GM12878 (cell line): ENCODE data around the gene ZNF428. TPM values are rescaled to one million over a fixed set of nuclear protein-coding genes. Genes with fewer than 3 reads are reported as not detected.

Experiments
- BHLHE40 ChIP-seq, 2 experiments: fragments of 450-650 bp in 1 of 2; IDR thresholded peaks; 2 replicates each; pipeline ENCODE4 v1.6.1; 2011 to 2017; ENCODE audit warnings: low read depth in 2 of 2, borderline replicate concordance in 1 of 2, improper control_type of control experiment in 1 of 2, low read length in 1 of 2, mild to moderate bottlenecking in 1 of 2
- BMI1 ChIP-seq: fragments of 450-650 bp; IDR thresholded peaks from 2 replicates; pipeline ENCODE4 v1.6.1; 2016; ENCODE audit warnings: mild to moderate bottlenecking, moderate library complexity, borderline replicate concordance
- CBFB ChIP-seq: IDR thresholded peaks from 2 replicates; pipeline ENCODE4 v1.6.1; 2016; ENCODE audit warnings: antibody characterized with exemption, low read depth
- CREM ChIP-seq: IDR thresholded peaks from 2 replicates; pipeline ENCODE4 v1.6.1; 2014; ENCODE audit warnings: antibody characterized with exemption, low read depth
- ETV6 ChIP-seq, 2 experiments: fragments of 450-650 bp in 1 of 2; IDR thresholded peaks in 1 of 2; conservative IDR thresholded peaks in 1 of 2; 2 replicates each; pipeline ENCODE4 v1.6.1; 2014; ENCODE audit warnings: antibody characterized with exemption in 1 of 2, borderline replicate concordance in 1 of 2, low read depth in 1 of 2, mild to moderate bottlenecking in 1 of 2, moderate library complexity in 1 of 2
- HCFC1 ChIP-seq: fragments of 150-350 bp; IDR thresholded peaks from 2 replicates; pipeline ENCODE4 v1.6.1; 2014; ENCODE audit warnings: low read length
- IKZF1 ChIP-seq: fragments of 450-650 bp; conservative IDR thresholded peaks from 2 replicates; pipeline ENCODE4 v1.6.1; 2017; ENCODE audit warnings: antibody characterized with exemption, mild to moderate bottlenecking
- KLF5 ChIP-seq: fragments of 450-650 bp; IDR thresholded peaks from 2 replicates; pipeline ENCODE4 v1.6.1; 2014; ENCODE audit warnings: mild to moderate bottlenecking; ENCODE audit not compliant: partially characterized antibody
- MEF2B ChIP-seq: fragments of 450-650 bp; IDR thresholded peaks from 2 replicates; pipeline ENCODE4 v1.6.1; 2018; ENCODE audit warnings: mild to moderate bottlenecking, moderate library complexity; ENCODE audit not compliant: partially characterized antibody, poor library complexity, severe bottlenecking
- MYB ChIP-seq: fragments of 150-350 bp; IDR thresholded peaks from 2 replicates; pipeline ENCODE4 v1.6.1; 2014; ENCODE audit warnings: mild to moderate bottlenecking, low read depth, low read length, borderline replicate concordance
- POLR2AphosphoS5 ChIP-seq: IDR thresholded peaks from 2 replicates; pipeline ENCODE4 v1.6.1; 2011; ENCODE audit warnings: mild to moderate bottlenecking, low read length, inconsistent platforms
- RELA ChIP-seq: fragments of 450-650 bp; IDR thresholded peaks from 2 replicates; pipeline ENCODE4 v1.8.0; 2014; ENCODE audit warnings: borderline replicate concordance; ENCODE audit not compliant: partially characterized antibody
- SIN3A ChIP-seq: IDR thresholded peaks from 2 replicates; pipeline ENCODE4 v1.6.1; 2012; ENCODE audit warnings: low read depth, low read length, improper control_type of control experiment
- SP1 ChIP-seq: IDR thresholded peaks from one replicate; pipeline ENCODE4 v1.6.1; 2011; ENCODE audit warnings: low read depth, low read length
- TBL1XR1 ChIP-seq: IDR thresholded peaks from 2 replicates; pipeline ENCODE4 v1.6.1; 2012; ENCODE audit warnings: low read depth, low read length, improper control_type of control experiment
- ZNF384 ChIP-seq: IDR thresholded peaks from 2 replicates; pipeline ENCODE4 v1.6.1; 2012; ENCODE audit warnings: low read depth, mild to moderate bottlenecking, low read length, improper control_type of control experiment, borderline replicate concordance
- ZNF622 ChIP-seq: fragments of 450-650 bp; IDR thresholded peaks from 2 replicates; pipeline ENCODE4 v1.6.1; 2017; ENCODE audit warnings: mild to moderate bottlenecking, inconsistent platforms
- polyA plus RNA-seq, 11 experiments: library from polyadenylated mRNA; depleted of rRNA in 4 of 11; unstranded in 6 of 11; stranded (reverse) in 5 of 11; fragments of >200 nt; fragmentation: Nextera tagmentation in 4 of 11; fragmentation: Illumina TruSeq in 1 of 11; extraction: Ambion mirVana in 4 of 11; extraction: Trizol in 1 of 11; gene quantifications; 1 replicate in 1 of 11; 2 replicates in 10 of 11; pipeline versions ENCODE4 v1.2.1 to v1.2.3, GENCODE V29; 2011 to 2016; ENCODE audit warnings: inconsistent platforms in 2 of 11, missing spikeins in 2 of 11, low read depth in 1 of 11
- total RNA-seq, 4 experiments: library from RNA; depleted of rRNA in 3 of 4; stranded (reverse); fragments of >200 nt in 3 of 4; fragmentation: Illumina TruSeq in 1 of 4; extraction: Trizol in 1 of 4; gene quantifications; 2 replicates each; pipeline versions ENCODE4 v1.2.1 to v1.2.3, GENCODE V29; 2013 to 2021
- TF ChIP-seq, protein P1 (sequence below): fragments of 450-650 bp; IDR thresholded peaks from 2 replicates; pipeline ENCODE4 v1.6.1; 2016; ENCODE audit warnings: mild to moderate bottlenecking, moderate library complexity, borderline replicate concordance
- TF ChIP-seq, protein P2 (sequence below), 3 experiments: IDR thresholded peaks in 2 of 3; conservative IDR thresholded peaks in 1 of 3; 2 replicates each; pipeline ENCODE4 v1.5.1; 2011; ENCODE audit warnings: low read depth in 3 of 3, low read length in 3 of 3, mild to moderate bottlenecking in 3 of 3, control low read depth in 2 of 3, moderate library complexity in 2 of 3, inconsistent platforms in 1 of 3, mixed read lengths in 1 of 3; ENCODE audit not compliant: control insufficient read depth in 2 of 3, insufficient read depth in 1 of 3; ENCODE audit errors: extremely low read depth in 1 of 3
- TF ChIP-seq, protein P3 (sequence below): fragments of 450-650 bp; IDR thresholded peaks from 2 replicates; pipeline ENCODE4 v1.6.1; 2018; ENCODE audit warnings: mild to moderate bottlenecking, low read depth, moderate library complexity; ENCODE audit not compliant: partially characterized antibody

Gene ZNF428
- total and polyA plus RNA-seq, 10 of the 15 experiments (the other 5 are each of a cell fraction or from before 2014, with no cell fraction given) = 0.27 to 57.8 (median 20.4) TPM

DNA sequence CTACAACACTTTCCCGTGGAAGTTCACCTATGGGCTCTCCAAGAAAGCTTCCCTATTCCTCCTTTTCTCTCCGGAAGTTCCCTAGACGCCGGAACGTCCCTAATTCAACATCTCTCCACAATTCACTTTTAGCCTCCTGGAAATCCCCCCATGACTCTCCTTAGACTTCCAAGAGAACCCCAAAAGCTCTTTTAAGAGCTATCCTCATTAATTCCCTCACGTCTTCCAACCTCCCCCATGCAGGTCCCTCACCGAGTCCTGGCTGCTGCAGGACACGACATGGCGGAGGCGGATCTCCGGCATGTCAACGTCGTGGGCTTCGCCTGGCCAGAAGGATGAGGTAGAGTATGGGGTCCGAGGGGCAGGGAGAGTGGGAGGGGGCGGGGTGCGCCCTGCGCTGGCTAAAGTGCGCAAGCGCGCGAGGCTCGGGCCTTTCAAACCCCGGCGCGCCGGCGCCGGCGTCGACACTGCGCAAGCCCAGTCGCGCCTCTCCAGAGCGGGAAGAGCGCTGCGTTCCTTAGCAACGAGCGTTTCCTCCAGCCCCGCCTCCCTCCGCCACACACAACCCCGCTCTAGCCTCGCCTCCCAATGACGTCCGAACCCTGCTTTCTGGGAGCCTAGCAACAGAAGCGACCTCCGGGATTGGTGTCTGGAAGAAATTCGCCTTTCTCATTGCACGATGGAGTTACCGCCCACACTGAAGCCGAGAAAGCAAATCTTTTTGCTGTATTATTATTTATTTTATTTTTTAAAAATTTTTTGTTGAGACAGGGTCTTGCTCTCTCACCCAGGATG is 44.1 kb downstream of the ZNF428 start, which contains the start of the genes PINLYP and XRCC1 (continued):
- TF ChIP-seq, protein P1, sequence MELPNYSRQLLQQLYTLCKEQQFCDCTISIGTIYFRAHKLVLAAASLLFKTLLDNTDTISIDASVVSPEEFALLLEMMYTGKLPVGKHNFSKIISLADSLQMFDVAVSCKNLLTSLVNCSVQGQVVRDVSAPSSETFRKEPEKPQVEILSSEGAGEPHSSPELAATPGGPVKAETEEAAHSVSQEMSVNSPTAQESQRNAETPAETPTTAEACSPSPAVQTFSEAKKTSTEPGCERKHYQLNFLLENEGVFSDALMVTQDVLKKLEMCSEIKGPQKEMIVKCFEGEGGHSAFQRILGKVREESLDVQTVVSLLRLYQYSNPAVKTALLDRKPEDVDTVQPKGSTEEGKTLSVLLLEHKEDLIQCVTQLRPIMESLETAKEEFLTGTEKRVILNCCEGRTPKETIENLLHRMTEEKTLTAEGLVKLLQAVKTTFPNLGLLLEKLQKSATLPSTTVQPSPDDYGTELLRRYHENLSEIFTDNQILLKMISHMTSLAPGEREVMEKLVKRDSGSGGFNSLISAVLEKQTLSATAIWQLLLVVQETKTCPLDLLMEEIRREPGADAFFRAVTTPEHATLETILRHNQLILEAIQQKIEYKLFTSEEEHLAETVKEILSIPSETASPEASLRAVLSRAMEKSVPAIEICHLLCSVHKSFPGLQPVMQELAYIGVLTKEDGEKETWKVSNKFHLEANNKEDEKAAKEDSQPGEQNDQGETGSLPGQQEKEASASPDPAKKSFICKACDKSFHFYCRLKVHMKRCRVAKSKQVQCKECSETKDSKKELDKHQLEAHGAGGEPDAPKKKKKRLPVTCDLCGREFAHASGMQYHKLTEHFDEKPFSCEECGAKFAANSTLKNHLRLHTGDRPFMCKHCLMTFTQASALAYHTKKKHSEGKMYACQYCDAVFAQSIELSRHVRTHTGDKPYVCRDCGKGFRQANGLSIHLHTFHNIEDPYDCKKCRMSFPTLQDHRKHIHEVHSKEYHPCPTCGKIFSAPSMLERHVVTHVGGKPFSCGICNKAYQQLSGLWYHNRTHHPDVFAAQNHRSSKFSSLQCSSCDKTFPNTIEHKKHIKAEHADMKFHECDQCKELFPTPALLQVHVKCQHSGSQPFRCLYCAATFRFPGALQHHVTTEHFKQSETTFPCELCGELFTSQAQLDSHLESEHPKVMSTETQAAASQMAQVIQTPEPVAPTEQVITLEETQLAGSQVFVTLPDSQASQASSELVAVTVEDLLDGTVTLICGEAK = no peak
- TF ChIP-seq BHLHE40 (IDR thresholded peaks at IDR 0.05; ENCODE audit: borderline replicate concordance in 1 of 2, low read depth in 2 of 2, low read length in 1 of 2) (no peak), IKZF1 (peak; percentile 92), MYB (no peak), KLF5 (peak; percentile 18), SP1 (peak; percentile 40), ETV6 (conservative IDR thresholded peaks at IDR 0.05 in 1 of 2, IDR thresholded peaks at IDR 0.05 in 1 of 2; ENCODE audit: borderline replicate concordance in 1 of 2, low read depth in 1 of 2) (no peak), RELA (peak; percentile 75), CREM (peak; percentile 94), CBFB (no peak), SIN3A (peak; percentile 67; the same call in 1 of the 2 replicates), HCFC1 (peak; percentile 68), ZNF622 (no peak), TBL1XR1 (no peak), POLR2AphosphoS5 (peak; percentile 65; the same call in 1 of the 2 replicates), ZNF384 (no peak), MEF2B (no peak), BMI1 (peak; percentile 83; the same call in 1 of the 2 replicates)
- TF ChIP-seq, protein P2, sequence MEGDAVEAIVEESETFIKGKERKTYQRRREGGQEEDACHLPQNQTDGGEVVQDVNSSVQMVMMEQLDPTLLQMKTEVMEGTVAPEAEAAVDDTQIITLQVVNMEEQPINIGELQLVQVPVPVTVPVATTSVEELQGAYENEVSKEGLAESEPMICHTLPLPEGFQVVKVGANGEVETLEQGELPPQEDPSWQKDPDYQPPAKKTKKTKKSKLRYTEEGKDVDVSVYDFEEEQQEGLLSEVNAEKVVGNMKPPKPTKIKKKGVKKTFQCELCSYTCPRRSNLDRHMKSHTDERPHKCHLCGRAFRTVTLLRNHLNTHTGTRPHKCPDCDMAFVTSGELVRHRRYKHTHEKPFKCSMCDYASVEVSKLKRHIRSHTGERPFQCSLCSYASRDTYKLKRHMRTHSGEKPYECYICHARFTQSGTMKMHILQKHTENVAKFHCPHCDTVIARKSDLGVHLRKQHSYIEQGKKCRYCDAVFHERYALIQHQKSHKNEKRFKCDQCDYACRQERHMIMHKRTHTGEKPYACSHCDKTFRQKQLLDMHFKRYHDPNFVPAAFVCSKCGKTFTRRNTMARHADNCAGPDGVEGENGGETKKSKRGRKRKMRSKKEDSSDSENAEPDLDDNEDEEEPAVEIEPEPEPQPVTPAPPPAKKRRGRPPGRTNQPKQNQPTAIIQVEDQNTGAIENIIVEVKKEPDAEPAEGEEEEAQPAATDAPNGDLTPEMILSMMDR (IDR thresholded peaks at IDR 0.05 in 2 of 3, conservative IDR thresholded peaks at IDR 0.05 in 1 of 3; ENCODE audit: control insufficient read depth in 2 of 3, extremely low read depth in 1 of 3, insufficient read depth in 1 of 3, low read depth in 3 of 3, low read length in 3 of 3) = no peak
- TF ChIP-seq, protein P3, sequence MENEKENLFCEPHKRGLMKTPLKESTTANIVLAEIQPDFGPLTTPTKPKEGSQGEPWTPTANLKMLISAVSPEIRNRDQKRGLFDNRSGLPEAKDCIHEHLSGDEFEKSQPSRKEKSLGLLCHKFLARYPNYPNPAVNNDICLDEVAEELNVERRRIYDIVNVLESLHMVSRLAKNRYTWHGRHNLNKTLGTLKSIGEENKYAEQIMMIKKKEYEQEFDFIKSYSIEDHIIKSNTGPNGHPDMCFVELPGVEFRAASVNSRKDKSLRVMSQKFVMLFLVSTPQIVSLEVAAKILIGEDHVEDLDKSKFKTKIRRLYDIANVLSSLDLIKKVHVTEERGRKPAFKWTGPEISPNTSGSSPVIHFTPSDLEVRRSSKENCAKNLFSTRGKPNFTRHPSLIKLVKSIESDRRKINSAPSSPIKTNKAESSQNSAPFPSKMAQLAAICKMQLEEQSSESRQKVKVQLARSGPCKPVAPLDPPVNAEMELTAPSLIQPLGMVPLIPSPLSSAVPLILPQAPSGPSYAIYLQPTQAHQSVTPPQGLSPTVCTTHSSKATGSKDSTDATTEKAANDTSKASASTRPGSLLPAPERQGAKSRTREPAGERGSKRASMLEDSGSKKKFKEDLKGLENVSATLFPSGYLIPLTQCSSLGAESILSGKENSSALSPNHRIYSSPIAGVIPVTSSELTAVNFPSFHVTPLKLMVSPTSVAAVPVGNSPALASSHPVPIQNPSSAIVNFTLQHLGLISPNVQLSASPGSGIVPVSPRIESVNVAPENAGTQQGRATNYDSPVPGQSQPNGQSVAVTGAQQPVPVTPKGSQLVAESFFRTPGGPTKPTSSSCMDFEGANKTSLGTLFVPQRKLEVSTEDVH = no peak
